Measurements from ENCODE around the gene ISL2. TPM values are rescaled to one million over a fixed set of nuclear protein-coding genes. Genes with fewer than 3 reads are reported as not detected.

Gene ISL2
- total RNA-seq, 1 experiment from 2014 or later: 0.51 TPM

DNA sequence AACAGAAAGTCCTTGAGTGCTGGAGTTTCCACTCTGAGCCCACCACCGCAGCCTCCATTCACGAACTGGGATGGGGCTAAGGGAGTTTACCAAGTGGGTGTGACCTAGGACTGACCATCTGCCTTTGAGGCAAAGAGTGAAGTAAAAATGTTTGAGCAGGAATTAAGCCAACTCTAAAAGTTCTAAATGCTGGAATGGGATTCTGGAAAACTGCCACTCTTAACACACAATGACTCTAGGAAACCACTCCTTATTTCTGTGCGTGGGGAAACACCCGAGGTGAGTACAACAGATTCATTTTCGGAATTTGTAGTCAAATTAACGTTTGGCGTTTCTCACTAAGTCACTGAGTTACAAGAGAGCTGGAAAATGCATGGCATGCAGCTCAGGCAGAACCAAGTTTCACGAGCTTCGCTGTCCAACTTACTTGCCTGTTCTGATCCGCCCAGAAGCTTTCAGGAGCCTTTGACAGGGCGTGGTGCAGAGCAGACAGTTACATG lies 31.6 kb downstream of the ISL2 start:
- Histone ChIP-seq H3K4me3 (ENCODE audit: low read depth in 2 of 2, low read length in 2 of 2) (no peak overlapping the region), H3K36me3 (ENCODE audit: control insufficient read depth, insufficient read depth, low read length) (no peaks in the 10 kb centered on the region), H3K9me3 (ENCODE audit: control insufficient read depth, insufficient read depth, low read depth, low read length) (no peaks in the 10 kb centered on the region), H3K4me1 (ENCODE audit: control insufficient read depth, insufficient read depth, low read length) (no peaks in the 10 kb centered on the region), H3K27me3 (ENCODE audit: control insufficient read depth, insufficient read depth, low read length) (no peaks in the 10 kb centered on the region), H3K27ac (ENCODE audit: low read length) (no peak overlapping the region)
- in situ Hi-C loops (cut with HindIII; ENCODE audit: low pct_unique_long_range_greater_than_20kb, low sequenced_read_pairs) (no loop called here), intact Hi-C loops (cut with micrococcal nuclease; ENCODE audit: unreplicated experiment) (no loop called here)
- ChIA-PET POLR2A (no interaction called here), CTCF (no interaction called here)
- DNase-seq (ENCODE audit: low read depth, low spot score) (no peak), ATAC-seq (no peak)
- no TSS peak for BruUV-seq (replicated peaks)
- TF ChIP-seq, protein P1, sequence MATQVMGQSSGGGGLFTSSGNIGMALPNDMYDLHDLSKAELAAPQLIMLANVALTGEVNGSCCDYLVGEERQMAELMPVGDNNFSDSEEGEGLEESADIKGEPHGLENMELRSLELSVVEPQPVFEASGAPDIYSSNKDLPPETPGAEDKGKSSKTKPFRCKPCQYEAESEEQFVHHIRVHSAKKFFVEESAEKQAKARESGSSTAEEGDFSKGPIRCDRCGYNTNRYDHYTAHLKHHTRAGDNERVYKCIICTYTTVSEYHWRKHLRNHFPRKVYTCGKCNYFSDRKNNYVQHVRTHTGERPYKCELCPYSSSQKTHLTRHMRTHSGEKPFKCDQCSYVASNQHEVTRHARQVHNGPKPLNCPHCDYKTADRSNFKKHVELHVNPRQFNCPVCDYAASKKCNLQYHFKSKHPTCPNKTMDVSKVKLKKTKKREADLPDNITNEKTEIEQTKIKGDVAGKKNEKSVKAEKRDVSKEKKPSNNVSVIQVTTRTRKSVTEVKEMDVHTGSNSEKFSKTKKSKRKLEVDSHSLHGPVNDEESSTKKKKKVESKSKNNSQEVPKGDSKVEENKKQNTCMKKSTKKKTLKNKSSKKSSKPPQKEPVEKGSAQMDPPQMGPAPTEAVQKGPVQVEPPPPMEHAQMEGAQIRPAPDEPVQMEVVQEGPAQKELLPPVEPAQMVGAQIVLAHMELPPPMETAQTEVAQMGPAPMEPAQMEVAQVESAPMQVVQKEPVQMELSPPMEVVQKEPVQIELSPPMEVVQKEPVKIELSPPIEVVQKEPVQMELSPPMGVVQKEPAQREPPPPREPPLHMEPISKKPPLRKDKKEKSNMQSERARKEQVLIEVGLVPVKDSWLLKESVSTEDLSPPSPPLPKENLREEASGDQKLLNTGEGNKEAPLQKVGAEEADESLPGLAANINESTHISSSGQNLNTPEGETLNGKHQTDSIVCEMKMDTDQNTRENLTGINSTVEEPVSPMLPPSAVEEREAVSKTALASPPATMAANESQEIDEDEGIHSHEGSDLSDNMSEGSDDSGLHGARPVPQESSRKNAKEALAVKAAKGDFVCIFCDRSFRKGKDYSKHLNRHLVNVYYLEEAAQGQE (IDR thresholded peaks at IDR 0.05; ENCODE audit: insufficient read depth in 1 of 2, low read depth in 2 of 2, low read length in 1 of 2): no peak
- TF ChIP-seq TCF7L2 (IDR thresholded peaks at IDR 0.05; ENCODE audit: low read depth, low read length): no peak
- TF ChIP-seq SIN3A (IDR thresholded peaks at IDR 0.05; ENCODE audit: borderline replicate concordance, insufficient read depth, low read depth, low read length): no peak
- TF ChIP-seq POLR2AphosphoS5 (IDR thresholded peaks at IDR 0.05; ENCODE audit: low read depth, low read length): no peak
- TF ChIP-seq, protein P2, sequence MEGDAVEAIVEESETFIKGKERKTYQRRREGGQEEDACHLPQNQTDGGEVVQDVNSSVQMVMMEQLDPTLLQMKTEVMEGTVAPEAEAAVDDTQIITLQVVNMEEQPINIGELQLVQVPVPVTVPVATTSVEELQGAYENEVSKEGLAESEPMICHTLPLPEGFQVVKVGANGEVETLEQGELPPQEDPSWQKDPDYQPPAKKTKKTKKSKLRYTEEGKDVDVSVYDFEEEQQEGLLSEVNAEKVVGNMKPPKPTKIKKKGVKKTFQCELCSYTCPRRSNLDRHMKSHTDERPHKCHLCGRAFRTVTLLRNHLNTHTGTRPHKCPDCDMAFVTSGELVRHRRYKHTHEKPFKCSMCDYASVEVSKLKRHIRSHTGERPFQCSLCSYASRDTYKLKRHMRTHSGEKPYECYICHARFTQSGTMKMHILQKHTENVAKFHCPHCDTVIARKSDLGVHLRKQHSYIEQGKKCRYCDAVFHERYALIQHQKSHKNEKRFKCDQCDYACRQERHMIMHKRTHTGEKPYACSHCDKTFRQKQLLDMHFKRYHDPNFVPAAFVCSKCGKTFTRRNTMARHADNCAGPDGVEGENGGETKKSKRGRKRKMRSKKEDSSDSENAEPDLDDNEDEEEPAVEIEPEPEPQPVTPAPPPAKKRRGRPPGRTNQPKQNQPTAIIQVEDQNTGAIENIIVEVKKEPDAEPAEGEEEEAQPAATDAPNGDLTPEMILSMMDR (IDR thresholded peaks at IDR 0.05): no peak

DNA sequence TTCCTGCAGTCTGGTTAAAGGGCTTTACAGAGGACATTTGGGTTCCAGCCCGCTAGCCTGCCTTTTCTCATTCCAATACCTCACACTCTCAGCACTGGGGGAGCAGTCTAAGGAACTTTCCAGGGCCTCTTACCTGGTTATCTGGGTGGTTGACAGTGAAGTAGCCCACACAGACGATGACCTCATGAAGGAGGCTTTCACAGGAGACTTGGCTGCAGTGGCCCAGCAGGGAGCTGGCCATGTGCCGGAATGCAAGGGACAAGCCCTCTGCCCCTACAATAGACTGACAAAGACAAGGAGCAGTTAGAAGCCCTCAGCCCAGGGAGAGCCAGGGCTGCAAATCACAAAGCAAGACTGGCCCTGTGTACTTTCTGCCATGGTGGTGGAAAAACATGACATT lies 39.5 kb downstream of the ISL2 start:
- no peaks in the 10 kb centered on the region for H3K9me3 ChIP-seq (ENCODE audit: control insufficient read depth, insufficient read depth, low read depth, low read length)
- H3K4me3 ChIP-seq (ENCODE audit: low read depth in 2 of 2, low read length in 2 of 2): no peak overlapping the region
- in situ Hi-C loops (cut with HindIII; ENCODE audit: low pct_unique_long_range_greater_than_20kb, low sequenced_read_pairs): no loop called here
- no peak for DNase-seq (ENCODE audit: low read depth, low spot score)
- ATAC-seq: no peak
- H3K27me3 ChIP-seq (ENCODE audit: control insufficient read depth, insufficient read depth, low read length): no peaks in the 10 kb centered on the region
- ChIA-PET POLR2A (no interaction called here), CTCF (no interaction called here)
- no peak overlapping the region for H3K27ac ChIP-seq (ENCODE audit: low read length)
- BruUV-seq (replicated peaks): no TSS peak
- no peaks in the 10 kb centered on the region for H3K4me1 ChIP-seq (ENCODE audit: control insufficient read depth, insufficient read depth, low read length)
- intact Hi-C loops (cut with micrococcal nuclease; ENCODE audit: unreplicated experiment): no loop called here
- no peak for TF ChIP-seq POLR2AphosphoS5 (IDR thresholded peaks at IDR 0.05; ENCODE audit: low read depth, low read length)
- TF ChIP-seq, protein P2 (IDR thresholded peaks at IDR 0.05): no peak
- TF ChIP-seq TCF7L2 (IDR thresholded peaks at IDR 0.05; ENCODE audit: low read depth, low read length): no peak
- TF ChIP-seq, protein P1 (IDR thresholded peaks at IDR 0.05; ENCODE audit: insufficient read depth in 1 of 2, low read depth in 2 of 2, low read length in 1 of 2): no peak
- no peak for TF ChIP-seq SIN3A (IDR thresholded peaks at IDR 0.05; ENCODE audit: borderline replicate concordance, insufficient read depth, low read depth, low read length)
- no peaks in the 10 kb centered on the region; the same call in 1 of the 2 replicates for H3K36me3 ChIP-seq (ENCODE audit: control insufficient read depth, insufficient read depth, low read length)

Measured in Panc1 (cell line).